H1 (cell line): ENCODE measurements around the gene INPP5F. TPM values are rescaled to one million over a fixed set of nuclear protein-coding genes. Genes with fewer than 3 reads are reported as not detected.

ENCODE experiments used
- BCL11A ChIP-seq, 2 experiments: IDR thresholded peaks; one replicate each; pipeline ENCODE4 v1.6.1; 2011; ENCODE audit warnings: low read depth in 2 of 2, low read length in 2 of 2, mild to moderate bottlenecking in 2 of 2
- SIRT6 ChIP-seq: IDR thresholded peaks from one replicate; pipeline ENCODE4 v1.7.1; 2012; ENCODE audit warnings: low read length, inconsistent platforms
- SUZ12 ChIP-seq: fragments of 200-600 bp; sonication (generic); IDR thresholded peaks from 2 replicates; pipeline ENCODE4 v1.6.1; 2012; ENCODE audit warnings: mild to moderate bottlenecking, inconsistent platforms, low read length, moderate library complexity, mixed read lengths
- TCF12 ChIP-seq: IDR thresholded peaks from 2 replicates; pipeline ENCODE4 v1.6.1; 2011; ENCODE audit warnings: low read depth, mild to moderate bottlenecking, low read length
- TEAD4 ChIP-seq: IDR thresholded peaks from 2 replicates; pipeline ENCODE4 v1.6.1; 2012; ENCODE audit warnings: low read depth, low read length, inconsistent platforms, mixed read lengths
- polyA plus RNA-seq, 7 experiments: library from polyadenylated mRNA; depleted of rRNA in 3 of 7; stranded (reverse) in 5 of 7; unstranded in 2 of 7; fragments of >200 nt in 5 of 7; fragments of 200-250 nt in 2 of 7; gene quantifications; 1 replicate in 5 of 7; 2 replicates in 1 of 7; 4 replicates in 1 of 7; pipeline versions ENCODE4 v1.2.1 to v1.2.3, GENCODE V29; 2011 to 2013; ENCODE audit warnings: missing spikeins in 2 of 7, mixed read lengths in 2 of 7
- total RNA-seq: library from RNA; stranded (reverse); fragmentation: NEBNext Ultra II Directional; extraction: Animal tissue kit (Norgen Biotek cat#: 25700); gene quantifications from 2 replicates; pipeline ENCODE4 v1.2.1, GENCODE V29; 2021

INPP5F gene
- total and polyA plus RNA-seq, 2 of the 8 experiments (the other 6 are each of a cell fraction or from before 2014, with no cell fraction given) = 50.1 to 101 TPM

GRCh38 chr10:119713744-119714483 lies 11.9 kb upstream of the INPP5F start (continued):
- TF ChIP-seq TEAD4 (no peak), SIRT6 (no peak), SUZ12 (no peak), BCL11A (IDR thresholded peaks at IDR 0.05; ENCODE audit: low read depth in 2 of 2, low read length in 2 of 2) (no peak), TCF12 (no peak)
